AG20443 (cell line): ENCODE measurements around the gene NUDT6.
"Not testable (repeated sequence)": the region's sequence is repeated elsewhere in the genome, so short reads cannot be mapped to it uniquely, and the experiment has no call there.

Experiments used
- DNase-seq: peaks from one replicate; pipeline ENCODE4 v3.0.0; 2012; ENCODE audit warnings: low spot score, mixed read lengths

NUDT6 gene

DNA sequence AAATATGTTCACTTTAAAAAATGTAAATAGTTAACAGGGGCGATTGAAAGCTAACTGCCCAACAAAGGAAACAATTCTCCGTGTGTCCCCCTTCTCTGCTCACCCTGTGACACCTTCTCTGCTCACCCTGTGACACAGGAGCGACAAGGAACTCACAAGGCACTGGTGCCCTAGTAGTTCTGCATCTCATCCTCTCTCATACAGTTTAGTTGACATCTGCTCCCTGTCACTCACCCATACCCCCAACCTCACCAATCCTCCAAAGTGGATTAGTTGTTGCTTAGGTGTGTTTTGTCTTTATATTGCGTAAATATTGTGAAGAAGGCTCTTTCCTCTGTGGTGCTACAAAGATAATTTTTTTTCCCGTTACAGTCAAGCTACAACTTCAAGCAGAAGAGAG, 46.4 kb downstream of the NUDT6 start:
- no peak for DNase-seq

- peak; percentile 63 for DNase-seq
These were observed 48.4 kb downstream of the NUDT6 start for GRCh38 chr4:122873821-122874593.

DNA sequence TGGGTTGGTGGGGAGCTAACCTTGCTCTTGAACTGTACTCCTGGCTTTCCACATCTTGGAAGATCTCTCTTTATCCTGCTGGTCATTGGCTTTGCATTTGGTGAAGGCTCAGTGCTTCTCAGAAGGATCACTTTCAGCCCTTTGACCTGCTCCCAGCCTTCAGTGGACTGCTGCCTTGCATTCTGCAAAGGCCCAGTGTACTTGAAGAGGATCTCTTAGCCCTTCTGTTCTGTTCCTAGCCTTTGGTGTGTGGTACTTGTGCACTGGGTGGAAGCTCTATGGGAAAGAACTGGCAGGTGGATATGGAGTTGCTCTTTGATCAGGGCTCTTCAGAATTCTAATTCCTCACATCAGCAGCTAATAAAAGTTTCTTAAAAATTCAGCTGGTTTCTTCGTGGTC, 49.3 kb downstream of the NUDT6 start:
- DNase-seq: no peak

DNA sequence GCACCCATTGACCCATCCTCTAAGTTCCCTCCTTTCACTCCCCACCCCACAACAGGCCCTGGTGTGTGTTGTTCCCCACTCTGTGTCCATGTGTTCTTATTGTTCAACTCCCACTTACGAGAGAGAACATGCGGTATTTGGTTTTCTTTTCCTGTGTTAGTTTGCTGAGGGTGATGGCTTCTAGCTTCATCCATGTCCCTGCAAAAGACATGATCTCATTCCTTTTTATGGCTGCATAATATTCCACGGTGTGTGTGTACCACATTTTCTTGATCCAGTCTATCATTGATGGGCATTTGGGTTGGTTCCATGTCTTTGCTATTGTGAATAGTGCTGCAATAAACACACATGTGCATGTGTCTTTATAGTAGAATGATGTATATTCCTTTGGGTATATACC, 54.2 kb downstream of the NUDT6 start:
- not testable (repeated sequence) for DNase-seq

- no peak for DNase-seq
These were observed 57.0 kb downstream of the NUDT6 start for GRCh38 chr4:122865425-122865824.

DNA sequence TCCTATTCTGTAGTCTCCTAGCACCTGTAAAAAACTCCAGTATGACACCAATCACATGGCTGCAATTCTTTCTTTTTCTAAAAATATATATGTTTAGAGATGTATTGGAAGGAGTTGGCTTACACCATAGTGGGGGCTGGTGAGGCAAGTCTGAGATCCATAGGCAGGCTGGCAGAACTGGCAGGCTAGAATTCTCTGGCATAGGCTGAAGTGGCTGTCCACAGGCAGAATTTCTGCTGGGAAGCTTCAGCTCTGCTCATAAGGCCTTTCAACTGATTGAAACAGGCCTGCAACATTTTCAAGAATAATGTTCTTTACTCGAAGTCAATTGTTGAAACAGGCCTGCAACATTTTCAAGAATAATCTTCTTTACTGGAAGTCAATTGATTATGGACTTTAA, 58.8 kb downstream of the NUDT6 start:
- DNase-seq: no peak

DNA sequence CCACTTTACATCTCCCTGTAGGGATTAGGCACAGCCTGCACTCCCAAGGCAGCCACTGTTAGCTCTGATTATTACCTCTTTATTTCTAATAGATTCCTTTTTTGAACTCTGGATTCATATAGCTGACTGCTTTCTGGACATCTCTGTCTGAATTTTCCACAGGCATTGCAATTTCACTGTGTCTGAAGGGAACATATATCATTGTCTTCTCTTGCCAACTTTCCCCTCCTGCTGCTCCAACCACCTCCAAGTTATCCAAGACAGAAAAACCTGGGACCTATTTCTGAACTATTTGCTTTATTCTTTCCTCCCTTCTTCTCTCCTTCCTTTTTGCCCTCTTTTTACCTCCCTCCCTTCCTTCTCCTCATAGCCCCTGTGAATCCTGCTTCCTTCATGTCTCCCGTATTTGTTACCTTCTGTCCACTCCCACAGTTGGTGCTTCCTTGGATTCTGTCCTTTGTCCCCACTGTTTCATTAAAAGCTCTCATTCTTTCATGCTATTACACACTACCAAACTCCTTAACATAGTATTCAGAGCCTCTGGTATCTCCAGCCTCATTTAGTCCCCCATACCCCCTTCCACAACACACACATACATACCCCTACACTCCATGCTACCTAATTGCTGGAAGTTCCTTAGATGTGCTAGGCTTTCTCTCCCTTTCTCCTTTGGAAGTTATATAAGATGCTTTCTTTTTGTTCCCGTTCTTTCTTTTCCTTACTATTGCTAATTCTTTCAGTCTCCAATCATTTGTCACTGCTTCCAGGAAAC, 61.0 kb downstream of the NUDT6 start:
- DNase-seq: no peak

DNA sequence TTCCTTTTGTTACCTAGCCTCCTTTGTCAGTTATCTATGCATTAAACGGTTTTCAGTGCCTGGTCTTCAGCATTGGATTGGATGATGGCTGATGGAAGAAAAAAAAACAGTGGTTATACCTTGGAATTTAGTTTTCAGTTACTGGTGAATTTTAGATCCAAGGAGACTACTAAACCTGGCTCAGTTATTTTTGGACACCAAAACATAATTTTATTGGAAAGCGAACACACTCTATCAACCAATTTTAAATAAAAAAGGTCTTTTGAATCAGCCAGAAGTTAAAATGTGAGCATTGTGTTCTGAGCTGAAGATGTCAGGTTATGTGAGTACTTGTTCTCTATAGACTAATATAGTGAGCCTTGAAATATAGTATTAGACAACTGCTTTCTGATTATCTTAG, 63.7 kb downstream of the NUDT6 start:
- DNase-seq: no peak

GRCh38 chr4:122857160-122857559, 65.2 kb downstream of the NUDT6 start:
- no peak for DNase-seq

GRCh38 chr4:122855353-122855890, 67.0 kb downstream of the NUDT6 start:
- DNase-seq: no peak

DNA sequence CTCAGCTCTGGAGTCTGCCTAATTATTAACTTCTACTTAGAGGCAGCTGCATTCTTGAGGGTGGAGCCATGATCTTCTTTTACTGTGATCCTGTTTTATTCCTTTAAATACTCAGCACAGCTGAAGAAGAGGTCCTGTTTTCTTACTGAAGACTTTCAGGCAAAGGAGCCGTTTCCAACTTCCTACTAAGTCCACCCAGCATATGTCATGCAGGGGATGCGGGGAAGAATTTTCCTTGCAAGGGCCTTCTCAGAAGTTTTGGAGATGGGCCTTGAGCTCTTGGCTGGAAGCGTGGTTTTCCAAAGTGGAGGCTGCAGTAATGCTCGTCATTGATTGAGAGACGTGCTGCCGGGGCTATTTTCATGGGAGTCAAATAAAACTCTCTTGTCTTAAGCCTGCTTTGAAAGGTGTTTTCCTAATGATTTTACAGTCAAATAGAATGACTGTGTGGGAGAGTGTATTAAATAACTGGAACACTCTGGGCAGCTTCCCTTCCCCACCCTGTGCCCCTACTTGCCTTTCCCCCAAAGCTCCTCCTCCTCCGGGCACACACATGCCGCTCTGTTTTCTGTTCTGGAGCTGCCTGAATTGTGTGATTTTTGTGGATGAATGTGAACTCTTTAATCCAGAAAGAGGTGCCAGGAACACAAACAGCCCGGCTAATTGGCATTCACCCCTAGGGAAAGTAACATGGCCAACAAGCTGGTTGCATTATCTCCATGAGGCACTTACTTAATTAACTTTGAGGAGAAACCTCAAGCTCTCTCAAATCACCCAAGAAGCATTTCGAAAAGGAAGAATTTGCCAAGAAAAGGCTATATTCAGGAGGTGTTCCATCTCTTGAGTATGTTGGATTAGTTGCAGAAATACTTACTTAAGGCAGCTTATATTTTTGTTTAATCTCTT, 67.7 kb downstream of the NUDT6 start:
- peak; percentile 26 for DNase-seq

- no peak for DNase-seq
These were observed 70.8 kb downstream of the NUDT6 start for GRCh38 chr4:122851568-122851967.

GRCh38 chr4:122849789-122850188, 72.6 kb downstream of the NUDT6 start:
- not testable (repeated sequence) for DNase-seq

- DNase-seq: no peak
These were observed 74.5 kb downstream of the NUDT6 start for GRCh38 chr4:122847931-122848330.

- no peak for DNase-seq
These were observed 76.6 kb downstream of the NUDT6 start for GRCh38 chr4:122845760-122846159.

DNA sequence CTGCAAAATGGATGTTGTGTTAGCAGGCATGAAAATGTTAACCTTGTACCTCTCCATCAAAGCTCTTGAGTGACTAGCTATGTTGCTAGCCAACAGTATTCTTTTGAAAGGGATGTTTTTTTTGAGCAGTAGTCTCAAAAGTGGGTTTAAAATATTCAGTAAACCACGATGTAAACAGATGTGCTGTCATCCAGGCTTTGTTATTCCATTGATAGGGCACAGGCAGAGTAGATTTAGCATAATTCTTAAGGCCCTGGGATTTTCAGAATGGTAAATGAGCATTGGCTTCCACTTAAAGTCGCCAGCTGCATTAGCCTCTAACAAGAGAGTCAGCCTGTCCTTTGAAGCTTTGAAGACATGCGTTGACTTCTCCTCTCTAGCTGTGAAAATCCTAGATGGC, 77.3 kb downstream of the NUDT6 start:
- no peak for DNase-seq

DNA sequence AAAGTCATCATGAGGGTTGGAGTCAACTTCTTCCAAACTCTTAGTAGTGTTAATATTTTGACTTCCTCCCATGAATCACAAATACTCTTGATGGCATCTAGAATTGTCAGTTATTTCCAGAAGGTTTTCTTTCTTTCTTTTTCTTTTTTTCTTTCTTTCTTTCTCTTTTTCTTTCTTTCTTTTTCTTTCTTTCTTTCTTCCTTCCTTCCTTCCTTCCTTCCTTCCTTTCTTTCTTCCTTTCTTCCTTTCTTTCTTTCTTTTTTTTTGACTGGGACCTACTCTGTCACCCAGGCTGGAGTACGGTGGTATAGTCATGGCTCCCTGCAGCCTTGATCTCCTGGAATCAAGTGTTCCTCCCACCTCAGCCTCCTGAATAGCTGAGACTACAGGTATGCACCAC, 78.0 kb downstream of the NUDT6 start:
- DNase-seq: not testable (repeated sequence)

GRCh38 chr4:122842984-122843531, 79.3 kb downstream of the NUDT6 start:
- peak; percentile 38 for DNase-seq
